Right lobe of liver (tissue), 6 donors: ENCODE measurements around the gene ACTR3C. TPM values are rescaled to one million over a fixed set of nuclear protein-coding genes. Genes with fewer than 3 reads are reported as not detected.
"Not testable (repeated sequence)": the region's sequence is repeated elsewhere in the genome, so short reads cannot be mapped to it uniquely, and the experiment has no call there.

Experiments used
- ATAC-seq, 4 donors: fragments of 200-7000 bp; cut with Tn5 transposase; one replicate each; pipeline ENCODE4 v1.9.1; 2020; ENCODE audit warnings: mild to moderate bottlenecking in 4 of 4, moderate library complexity in 4 of 4
- DNase-seq, 3 donors: peaks; one replicate each; pipeline ENCODE4 v3.0.0-alpha.2; 2020
- H3K27ac ChIP-seq, 3 donors: fragments of 200-600 bp; one replicate each; pipeline ENCODE4 v1.8.0; 2022
- H3K27me3 ChIP-seq, 2 donors: fragments of 200-600 bp; one replicate each; pipeline ENCODE4 v1.8.0; 2022
- H3K36me3 ChIP-seq, 4 donors: fragments of 200-600 bp; sonication (generic) in 1 of 4; one replicate each; pipeline versions ENCODE4 v1.5.1 to v1.8.0; 2017 to 2022; ENCODE audit warnings: control low read depth in 1 of 4
- H3K4me1 ChIP-seq, 4 donors: fragments of 200-600 bp; sonication (generic) in 1 of 4; one replicate each; pipeline versions ENCODE4 v1.5.1 to v1.8.0; 2017 to 2022; ENCODE audit warnings: control low read depth in 1 of 4
- H3K4me3 ChIP-seq, 3 donors: fragments of 200-600 bp; one replicate each; pipeline ENCODE4 v1.8.0; 2022
- H3K9me3 ChIP-seq, 4 donors: fragments of 200-600 bp; sonication (generic) in 1 of 4; one replicate each; pipeline versions ENCODE4 v1.5.1 to v1.8.0; 2017 to 2022; ENCODE audit warnings: control low read depth in 1 of 4
- CTCF ChIP-seq, 4 donors: fragments of 200-600 bp in 3 of 4; fragments of 450-650 bp in 1 of 4; IDR thresholded peaks; one replicate each; pipeline versions ENCODE4 v1.5.1 to v1.8.0; 2016 to 2022; ENCODE audit warnings: antibody characterized with exemption in 4 of 4, mild to moderate bottlenecking in 2 of 4
- WGBS: methylation state at CpG from one replicate; pipeline ENCODE4 v1.1.6; 2018; ENCODE audit warnings: low coverage, low lambda C conversion rate; ENCODE audit not compliant: insufficient coverage; ENCODE audit errors: missing lambda C conversion rate; 5-methylcytosine and 5-hydroxymethylcytosine counted together
- intact Hi-C, 2 donors: fragments of 100-400 bp; cut with DNase I; formaldehyde crosslinking; loops; one replicate each; pipeline versions ENCODE4 v1.11.2 to v1.14.1; 2022
- total RNA-seq, 6 experiments: library from RNA; depleted of rRNA in 2 of 6; stranded (reverse); fragments of >200 nt in 2 of 6; fragmentation: NEBNext Ultra II Directional in 3 of 6; extraction: Animal tissue kit (Norgen Biotek cat#: 25700) in 3 of 6; gene quantifications; one replicate each; pipeline versions ENCODE4 v1.1.0 to v1.2.4, GENCODE V29; 2016 to 2023
- donor health status: DM: no; HTN: yes; CAD: no.
- donor health status: DM: no; HTN: no; CAD: no.
- donor health status: DM: no; HTN: no; CAD: no.
- donor health status: DM: no; HTN: yes; CAD: no.
- donor health status: DM: no; HTN: yes; CAD: no.

ACTR3C gene
- total RNA-seq, 6 experiments from 2014 or later, result 30.0 to 36.5 (median 32.7) TPM

- H3K4me1 ChIP-seq, H3K4me3 ChIP-seq, H3K9me3 ChIP-seq, H3K27me3 ChIP-seq, DNase-seq, H3K27ac ChIP-seq, intact Hi-C loops, H3K36me3 ChIP-seq: not testable (repeated sequence)
- ATAC-seq, result peak; percentile 92 to 97 (median 94)
- peak; percentile 51 to 65 (median 62) for TF ChIP-seq CTCF (IDR thresholded peaks at IDR 0.05)
- 9% methylated on average over 14 of the region's 16 CpGs for WGBS
Observed at GRCh38 chr7:150285849-150286754, 37.2 kb downstream of the ACTR3C start.

GRCh38 chr7:150283608-150284007 lies 39.7 kb downstream of the ACTR3C start:
- H3K9me3 ChIP-seq, H3K27me3 ChIP-seq, H3K4me1 ChIP-seq, ATAC-seq, H3K27ac ChIP-seq, intact Hi-C loops, DNase-seq, H3K4me3 ChIP-seq, H3K36me3 ChIP-seq: not testable (repeated sequence)
- WGBS, result 93% methylated on average over 3 of the region's 6 CpGs

GRCh38 chr7:150283111-150283510 lies 40.2 kb downstream of the ACTR3C start:
- H3K4me3 ChIP-seq, DNase-seq, H3K27me3 ChIP-seq, H3K9me3 ChIP-seq, intact Hi-C loops, H3K4me1 ChIP-seq, H3K27ac ChIP-seq, ATAC-seq, H3K36me3 ChIP-seq: not testable (repeated sequence)
- 49% methylated on average over 2 of the region's 3 CpGs for WGBS

GRCh38 chr7:150281681-150282403 lies 41.5 kb downstream of the ACTR3C start:
- H3K27ac ChIP-seq, H3K4me3 ChIP-seq, H3K27me3 ChIP-seq, H3K9me3 ChIP-seq, ATAC-seq, H3K36me3 ChIP-seq, DNase-seq, intact Hi-C loops, H3K4me1 ChIP-seq: not testable (repeated sequence)
- WGBS, result 100% methylated on average over 2 of the region's 25 CpGs

GRCh38 chr7:150278383-150278782 lies 45.0 kb downstream of the ACTR3C start:
- H3K27me3 ChIP-seq, H3K4me1 ChIP-seq, H3K27ac ChIP-seq, H3K4me3 ChIP-seq, H3K9me3 ChIP-seq, DNase-seq, ATAC-seq, intact Hi-C loops, H3K36me3 ChIP-seq: not testable (repeated sequence)
- WGBS, result no CpG with 5 or more reads among the region's 11 CpGs

- intact Hi-C loops, H3K4me1 ChIP-seq, DNase-seq, H3K27ac ChIP-seq, H3K4me3 ChIP-seq, H3K36me3 ChIP-seq, H3K27me3 ChIP-seq, H3K9me3 ChIP-seq: not testable (repeated sequence)
- WGBS, result 34% methylated on average over 3 of the region's 6 CpGs
- peak; percentile 63 to 71 (median 65) for TF ChIP-seq CTCF (IDR thresholded peaks at IDR 0.05)
- ATAC-seq, result peak; percentile 78 to 83 (median 80)
Observed at GRCh38 chr7:150276132-150276695, 47.1 kb downstream of the ACTR3C start.

- H3K36me3 ChIP-seq, H3K9me3 ChIP-seq, H3K4me3 ChIP-seq, H3K27ac ChIP-seq, intact Hi-C loops, ATAC-seq, DNase-seq, H3K27me3 ChIP-seq, H3K4me1 ChIP-seq: not testable (repeated sequence)
- 80% methylated on average over 2 of the region's 7 CpGs for WGBS
Observed at GRCh38 chr7:150271898-150272297, 51.4 kb downstream of the ACTR3C start.

GRCh38 chr7:150270101-150270824 lies 53.1 kb downstream of the ACTR3C start:
- WGBS, result no CpG with 5 or more reads among the region's 18 CpGs
- ATAC-seq, H3K9me3 ChIP-seq, H3K4me3 ChIP-seq, H3K27me3 ChIP-seq, H3K27ac ChIP-seq, intact Hi-C loops, H3K4me1 ChIP-seq, H3K36me3 ChIP-seq, DNase-seq: not testable (repeated sequence)

- ATAC-seq, result peak in 1 of 4 donors; percentile 36
- H3K9me3 ChIP-seq, H3K27me3 ChIP-seq, DNase-seq, H3K36me3 ChIP-seq, H3K4me1 ChIP-seq, H3K4me3 ChIP-seq, intact Hi-C loops, H3K27ac ChIP-seq: not testable (repeated sequence)
- WGBS, result no CpG with 5 or more reads among the region's 17 CpGs
Observed at GRCh38 chr7:150268798-150269197, 54.5 kb downstream of the ACTR3C start.
